ENCODE results near the gene IPP.
"Not testable (repeated sequence)": the region's sequence is repeated elsewhere in the genome, so short reads cannot be mapped to it uniquely, and the experiment has no call there.

The IPP gene

GRCh38 chr1:45750298-45751038 is at the start of gene IPP:
TSS of gene IPP (minus strand) at chr1:45750653. CDS start at chr1:45746411, 4,242 bp downstream.
- peak; percentile 93 for DNase-seq

DNA sequence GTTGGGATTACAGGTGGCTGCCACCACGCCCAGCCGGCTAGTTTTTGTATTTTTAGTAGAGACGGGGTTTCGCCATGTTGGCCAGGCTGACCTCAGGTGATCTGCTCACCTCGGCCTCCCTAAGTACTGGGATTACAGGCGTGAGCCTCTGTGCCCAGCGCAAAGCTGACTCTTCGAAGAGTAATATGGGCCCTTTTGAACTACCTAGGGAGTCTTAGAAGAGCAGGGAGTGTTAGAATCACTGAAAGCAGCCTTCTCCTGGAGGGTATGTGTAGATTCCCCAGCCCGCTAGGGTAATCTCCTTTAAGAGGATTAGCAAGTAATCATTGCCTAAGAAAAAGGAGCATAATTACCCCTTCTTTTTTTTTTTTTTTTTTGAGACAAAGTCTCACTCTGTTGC is 46.5 kb upstream of the IPP start:
- DNase-seq: no peak

- DNase-seq: no peak
Observed at GRCh38 chr1:45796381-45796780, 45.9 kb upstream of the IPP start.

DNA sequence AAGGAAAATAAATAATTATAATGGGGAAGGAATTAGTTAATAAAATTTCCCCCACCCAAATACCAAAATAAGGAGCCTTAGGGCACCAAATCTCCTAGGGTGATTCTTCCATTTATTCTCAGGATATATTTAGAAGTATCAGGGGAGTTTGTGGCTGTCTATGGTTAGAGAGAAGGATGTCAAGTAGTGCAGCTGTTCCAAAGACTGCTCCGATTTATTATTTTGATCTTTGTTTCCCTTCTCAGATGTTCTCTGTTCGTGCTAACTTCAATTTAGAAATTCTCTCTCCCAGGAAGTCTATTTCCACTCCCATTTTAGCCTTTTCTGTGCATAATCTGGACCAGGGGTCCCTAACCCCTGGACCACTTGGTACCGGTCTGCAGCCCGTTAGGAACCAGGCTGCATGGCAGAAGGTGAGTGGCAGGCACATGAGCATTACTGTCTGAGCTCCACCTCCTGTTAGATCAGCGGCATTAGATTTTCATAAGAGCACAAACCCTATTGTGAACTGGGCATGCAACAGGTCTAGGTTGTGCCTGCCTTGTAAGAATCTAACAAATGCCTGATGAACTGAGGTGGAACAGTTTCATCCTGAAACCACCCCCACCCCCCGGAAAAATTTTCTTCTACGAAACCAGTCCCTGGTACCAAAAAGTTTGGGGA is 43.6 kb upstream of the IPP start:
- no peak for DNase-seq

DNA sequence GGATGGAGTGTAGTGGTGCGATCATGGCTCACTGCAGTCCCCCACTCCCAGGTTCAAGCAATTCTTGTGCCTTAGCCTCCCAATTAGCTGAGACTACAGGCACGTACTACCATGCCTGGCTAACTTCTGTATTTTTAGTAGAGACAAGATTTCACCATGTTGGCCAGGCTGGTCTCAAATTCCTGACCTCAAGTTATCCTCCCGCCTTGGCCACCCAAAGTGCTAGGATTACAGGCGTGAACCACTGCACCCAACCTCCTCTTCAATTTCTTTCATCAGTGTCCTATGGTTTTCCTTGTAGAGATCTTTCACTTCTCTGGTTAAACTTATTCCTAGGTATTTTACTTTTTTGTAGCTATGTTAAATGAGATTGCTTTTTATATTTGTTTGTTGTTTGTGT is 42.3 kb upstream of the IPP start:
- DNase-seq: no peak

GRCh38 chr1:45789601-45790000 is 39.1 kb upstream of the IPP start:
- no peak for DNase-seq

- DNase-seq: no peak
Observed at GRCh38 chr1:45787905-45788304, 37.5 kb upstream of the IPP start.

DNA sequence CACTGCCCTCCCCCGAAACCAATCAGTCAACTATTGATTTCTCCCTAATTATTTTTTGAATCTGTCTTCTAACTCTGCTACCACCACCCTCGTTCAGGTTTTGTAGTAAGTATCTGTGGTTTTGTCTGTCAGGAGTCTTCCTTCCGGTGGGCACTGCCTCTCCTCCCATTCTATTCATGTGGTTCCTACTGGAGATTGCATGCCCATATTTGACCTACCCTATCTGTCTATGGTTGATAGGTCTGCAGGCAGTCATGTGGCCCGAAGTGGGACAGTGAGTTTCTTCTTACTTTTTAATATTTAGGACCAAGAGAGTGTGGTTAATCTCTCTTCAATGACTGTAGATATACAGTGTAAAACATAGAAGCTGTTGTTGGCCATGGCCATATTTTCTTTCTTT is 35.1 kb upstream of the IPP start:
- DNase-seq: no peak

DNA sequence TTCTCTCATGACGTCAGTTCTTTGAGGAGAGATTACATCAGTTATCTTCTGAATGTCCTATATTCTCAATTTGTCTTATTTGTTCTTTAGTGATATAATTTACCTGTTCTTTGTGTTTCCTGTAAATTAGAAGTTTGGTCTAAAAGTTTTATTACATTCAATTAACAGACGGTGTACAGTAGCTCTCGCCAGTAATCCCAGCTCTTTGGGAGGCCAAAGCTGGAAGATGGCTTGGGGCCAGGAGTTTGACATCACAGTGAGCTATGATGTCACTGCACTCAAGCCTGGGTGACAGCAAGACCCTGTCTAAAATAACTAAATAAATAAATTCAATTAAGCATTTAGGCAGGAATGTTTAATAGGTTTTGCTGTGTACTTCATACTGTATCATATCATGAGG is 25.3 kb upstream of the IPP start:
- DNase-seq: no peak

DNA sequence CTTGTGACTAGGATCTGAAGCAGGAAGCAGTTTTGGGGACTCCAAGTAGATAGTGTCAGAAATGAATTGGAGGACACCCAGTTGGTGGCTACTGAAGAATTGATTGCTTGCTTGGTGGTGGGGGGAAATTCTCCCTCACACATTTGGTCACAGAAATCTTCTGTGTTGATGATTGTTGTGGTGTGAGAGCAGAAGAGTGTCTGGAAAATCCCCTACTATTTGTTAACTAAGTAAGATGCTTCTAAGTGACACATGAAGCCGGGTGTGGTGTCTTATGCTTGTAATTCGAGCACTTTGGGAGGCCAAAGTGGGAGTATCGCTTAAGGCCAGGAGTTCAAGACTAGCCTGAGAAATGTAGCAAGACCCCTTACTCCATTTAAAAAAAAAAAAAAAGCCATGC is 22.5 kb upstream of the IPP start:
- DNase-seq: no peak

DNA sequence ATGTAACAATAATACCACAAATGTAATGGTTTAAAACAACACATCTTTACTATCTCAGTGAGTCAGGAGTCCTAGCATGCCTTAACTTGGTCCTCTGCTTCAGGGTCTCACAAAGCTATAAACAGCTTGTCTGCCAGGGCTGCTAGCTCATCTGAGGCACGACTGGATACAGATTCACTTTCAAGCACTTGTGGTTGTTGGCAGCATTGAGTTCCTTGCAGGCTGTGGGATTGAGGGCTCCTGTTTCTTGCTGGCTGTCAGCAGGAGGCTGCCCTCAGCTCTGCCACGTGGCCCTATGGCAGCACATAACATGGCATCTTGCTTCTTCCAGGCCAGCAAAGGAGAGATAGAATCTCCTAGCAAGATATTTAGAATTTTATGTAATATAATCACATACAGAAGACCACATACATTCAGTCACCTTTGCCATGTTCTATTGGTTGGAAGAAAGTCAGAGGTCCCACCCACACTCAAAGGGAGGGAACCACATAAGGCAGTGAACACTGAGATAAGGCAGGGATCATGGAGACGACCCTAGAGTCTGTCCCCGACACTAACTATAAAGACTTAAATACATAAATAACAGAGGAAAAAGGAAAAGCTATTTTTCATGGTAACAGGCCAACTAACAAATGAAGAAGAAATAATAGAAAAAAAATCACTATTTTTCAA is 18.9 kb upstream of the IPP start:
- DNase-seq: no peak

DNA sequence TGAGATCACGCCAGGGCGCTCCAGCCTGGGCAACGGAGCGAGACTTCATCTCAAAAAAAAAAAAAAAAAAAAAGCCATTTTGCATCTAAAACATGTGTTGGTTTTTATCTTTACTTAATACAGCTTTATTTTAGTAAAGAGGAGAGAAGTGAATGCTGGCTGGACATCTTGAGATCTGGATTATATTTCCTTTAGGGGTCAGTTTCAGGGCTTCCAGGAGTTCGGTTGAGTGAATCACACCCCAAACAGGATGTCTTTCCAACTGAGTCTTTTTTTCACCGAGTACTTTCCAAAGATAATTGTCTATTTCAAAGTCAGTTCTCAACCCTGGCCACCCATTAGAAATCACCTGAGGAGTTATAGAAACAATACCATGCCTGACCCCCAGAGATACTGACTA is 16.6 kb upstream of the IPP start:
- no peak for DNase-seq

DNA sequence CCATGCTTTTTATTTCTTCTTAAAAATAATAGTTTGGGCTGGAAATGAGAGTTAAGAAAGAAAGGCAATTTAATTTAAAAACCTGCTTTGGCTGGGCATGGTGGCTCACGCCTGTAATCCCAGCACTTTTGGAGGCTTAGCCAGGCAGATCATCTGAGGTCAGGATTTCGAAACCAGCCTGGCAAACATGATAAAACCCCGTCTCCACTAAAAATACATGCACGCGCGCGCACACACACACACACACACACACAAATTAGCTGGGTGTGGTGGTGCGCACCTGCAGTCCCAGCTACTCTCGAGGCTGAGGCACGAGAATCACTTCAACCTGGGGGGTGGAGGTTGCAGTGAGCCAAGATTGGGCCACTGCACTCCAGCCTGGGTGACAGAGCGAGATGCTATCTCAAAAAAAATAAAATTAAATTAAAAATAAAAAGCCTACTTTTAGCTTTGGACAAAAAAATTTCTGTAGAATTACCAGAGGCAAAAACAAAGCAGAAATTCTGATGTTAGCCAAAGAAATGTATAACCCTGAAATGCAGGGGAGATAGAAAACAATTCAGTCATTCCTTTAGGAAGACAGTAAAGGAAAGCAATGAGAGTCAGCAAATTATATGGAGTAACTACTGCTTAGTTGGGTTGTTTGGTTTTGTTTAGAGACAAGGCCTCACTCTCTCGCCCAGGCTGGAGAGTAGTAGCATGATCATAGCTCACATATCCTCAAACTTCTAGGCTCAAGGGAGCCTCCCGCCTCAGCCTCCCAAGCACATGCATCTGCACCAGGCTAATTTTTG is 15.7 kb upstream of the IPP start:
- no peak for DNase-seq

GRCh38 chr1:45762291-45762690 is 11.8 kb upstream of the IPP start:
- DNase-seq: no peak

DNA sequence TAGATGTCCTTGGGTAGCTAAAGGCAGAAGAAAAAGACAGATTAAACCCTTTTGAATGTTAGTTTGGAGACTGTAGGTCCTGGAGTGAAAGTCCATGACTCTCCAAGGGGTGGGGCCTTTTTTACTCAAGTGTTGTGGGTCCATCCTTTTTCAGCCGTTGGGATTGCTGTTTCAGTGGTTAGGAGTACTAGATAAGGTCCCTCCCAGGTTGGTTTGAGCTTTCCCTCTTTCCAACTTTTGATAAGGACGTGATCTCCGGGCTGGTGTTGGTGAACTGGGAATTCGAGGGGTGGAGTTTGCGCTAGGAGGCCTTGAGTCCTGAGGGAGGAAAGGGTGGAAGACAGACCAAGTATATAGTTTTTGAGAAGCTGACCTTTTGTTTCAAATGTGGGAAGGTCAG is 5.2 kb upstream of the IPP start:
- DNase-seq: no peak

GRCh38 chr1:45753248-45754037 is 3.0 kb upstream of the IPP start:
- DNase-seq: no peak

- no peak for DNase-seq
Observed at GRCh38 chr1:45752441-45753052, 2.1 kb upstream of the IPP start.

- no peak for DNase-seq
Observed at GRCh38 chr1:45752014-45752413, 1.6 kb upstream of the IPP start.

GRCh38 chr1:45751039-45751838 is 786 bp upstream of the IPP start:
- DNase-seq: not testable (repeated sequence)

DNA sequence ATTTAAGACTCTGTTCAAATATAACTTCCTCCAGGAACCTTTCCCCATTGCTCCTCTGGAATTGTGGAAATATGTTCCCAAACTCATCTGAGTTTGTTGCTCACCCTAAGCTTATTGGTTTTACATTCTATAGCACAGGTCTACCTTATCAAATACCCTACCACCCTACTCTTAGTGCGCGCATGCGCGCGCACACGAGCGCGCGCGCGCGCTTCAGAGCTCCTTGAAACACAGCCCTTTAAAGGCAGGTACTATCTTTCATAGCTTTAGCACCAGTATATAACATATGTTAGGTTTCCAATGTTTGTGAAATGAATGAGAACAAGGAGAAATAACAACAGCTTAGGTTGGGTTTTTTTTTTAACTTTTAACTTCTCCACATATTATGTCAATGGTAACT is 3.5 kb downstream of the IPP start:
- no peak for DNase-seq

GRCh38 chr1:45739641-45740156 is 10.8 kb downstream of the IPP start:
- not testable (repeated sequence) for DNase-seq
